ENCODE data around the gene FSD2.
"Not testable (repeated sequence)": the region's sequence is repeated elsewhere in the genome, so short reads cannot be mapped to it uniquely, and the experiment has no call there.

The FSD2 gene

GRCh38 chr15:82832601-82833361 is 26.9 kb upstream of the FSD2 start:
- in situ Hi-C loops (cut with MboI; ENCODE audit: low pct_unique_long_range_greater_than_20kb, low sequenced_read_pairs): no loop called here
- peak; percentile 99 for DNase-seq

- in situ Hi-C loops (cut with MboI; ENCODE audit: low pct_unique_long_range_greater_than_20kb, low sequenced_read_pairs): no loop called here
Measured at GRCh38 chr15:82831894-82832600, 26.2 kb upstream of the FSD2 start.

GRCh38 chr15:82830427-82831173 is 24.7 kb upstream of the FSD2 start:
- in situ Hi-C loops (cut with MboI; ENCODE audit: low pct_unique_long_range_greater_than_20kb, low sequenced_read_pairs): no loop called here
- DNase-seq: no peak

More at GRCh38 chr15:82831894-82832600, 26.2 kb upstream of the FSD2 start:
- DNase-seq: no peak

GRCh38 chr15:82829234-82829633 is 23.4 kb upstream of the FSD2 start:
- no peak for DNase-seq
- in situ Hi-C loops (cut with MboI; ENCODE audit: low pct_unique_long_range_greater_than_20kb, low sequenced_read_pairs): no loop called here

GRCh38 chr15:82828075-82828474 is 22.2 kb upstream of the FSD2 start:
- DNase-seq: no peak
- in situ Hi-C loops (cut with MboI; ENCODE audit: low pct_unique_long_range_greater_than_20kb, low sequenced_read_pairs): no loop called here

GRCh38 chr15:82823049-82823448 is 17.2 kb upstream of the FSD2 start:
- no peak for DNase-seq
- in situ Hi-C loops (cut with MboI; ENCODE audit: low pct_unique_long_range_greater_than_20kb, low sequenced_read_pairs): no loop called here

- DNase-seq; in situ Hi-C loops (cut with MboI; ENCODE audit: low pct_unique_long_range_greater_than_20kb, low sequenced_read_pairs): not testable (repeated sequence)
Measured at GRCh38 chr15:82821851-82822250, 16.0 kb upstream of the FSD2 start.

GRCh38 chr15:82821396-82821795 is 15.5 kb upstream of the FSD2 start:
- DNase-seq; in situ Hi-C loops (cut with MboI; ENCODE audit: low pct_unique_long_range_greater_than_20kb, low sequenced_read_pairs): not testable (repeated sequence)

- DNase-seq: no peak
- in situ Hi-C loops (cut with MboI; ENCODE audit: low pct_unique_long_range_greater_than_20kb, low sequenced_read_pairs): no loop called here
Measured at GRCh38 chr15:82820128-82820527, 14.3 kb upstream of the FSD2 start.

GRCh38 chr15:82812994-82813393 is 7.1 kb upstream of the FSD2 start:
- in situ Hi-C loops (cut with MboI; ENCODE audit: low pct_unique_long_range_greater_than_20kb, low sequenced_read_pairs): no loop called here
- peak; percentile 24 for DNase-seq

- peak; percentile 71 for DNase-seq
- in situ Hi-C loops (cut with MboI; ENCODE audit: low pct_unique_long_range_greater_than_20kb, low sequenced_read_pairs): no loop called here
Measured at GRCh38 chr15:82810890-82811426, 5.1 kb upstream of the FSD2 start.

GRCh38 chr15:82810061-82810889 is 4.4 kb upstream of the FSD2 start:
- in situ Hi-C loops (cut with MboI; ENCODE audit: low pct_unique_long_range_greater_than_20kb, low sequenced_read_pairs): no loop called here
- peak; percentile 79 for DNase-seq

GRCh38 chr15:82809308-82810060 is 3.6 kb upstream of the FSD2 start, which contains the start of gene WHAMM:
TSS of gene WHAMM (plus strand) at chr15:82809628. CDS start at chr15:82809727, 99 bp downstream.
- in situ Hi-C loops (cut with MboI; ENCODE audit: low pct_unique_long_range_greater_than_20kb, low sequenced_read_pairs): no loop called here
- DNase-seq: peak; percentile 100

- no peak for DNase-seq
- in situ Hi-C loops (cut with MboI; ENCODE audit: low pct_unique_long_range_greater_than_20kb, low sequenced_read_pairs): no loop called here
Measured at GRCh38 chr15:82808634-82809041, 2.8 kb upstream of the FSD2 start.

GRCh38 chr15:82807920-82808633 is 2.2 kb upstream of the FSD2 start:
- in situ Hi-C loops (cut with MboI; ENCODE audit: low pct_unique_long_range_greater_than_20kb, low sequenced_read_pairs): no loop called here

GRCh38 chr15:82804575-82804949 is 1.3 kb downstream of the FSD2 start:
- DNase-seq: no peak
- in situ Hi-C loops (cut with MboI; ENCODE audit: low pct_unique_long_range_greater_than_20kb, low sequenced_read_pairs): no loop called here

More at GRCh38 chr15:82807920-82808633, 2.2 kb upstream of the FSD2 start:
- no peak for DNase-seq

- DNase-seq: no peak
- in situ Hi-C loops (cut with MboI; ENCODE audit: low pct_unique_long_range_greater_than_20kb, low sequenced_read_pairs): no loop called here
Measured at GRCh38 chr15:82803793-82804574, 1.9 kb downstream of the FSD2 start.

Measured in KBM-7 (cell line).